ENCODE results near the gene TEAD2. TPM values are rescaled to one million over a fixed set of nuclear protein-coding genes. Genes with fewer than 3 reads are reported as not detected.
"Not testable (repeated sequence)": the region's sequence is repeated elsewhere in the genome, so short reads cannot be mapped to it uniquely, and the experiment has no call there.

TEAD2 gene
- total RNA-seq, 2 experiments from 2014 or later, result not detected

GRCh38 chr19:49335071-49335783 lies 27.0 kb downstream of the TEAD2 start, which contains the start of gene CD37:
Gene CD37, plus strand, starts transcription at chr19:49335406. Its CDS starts 135 bp downstream, at chr19:49335541.
- Mint-ChIP-seq H3K9me3 (ENCODE audit: insufficient read depth) (no peaks in the 10 kb centered on the region), H3K27me3 (ENCODE audit: low read depth) (no peaks in the 10 kb centered on the region), H3K36me3 (ENCODE audit: low read depth) (peaks cover 52% of the 10 kb centered on the region), H3K4me1 (ENCODE audit: low read depth) (peaks cover 79% of the 10 kb centered on the region), H3K27ac (peak within 1 kb of the TSS; percentile 98), H3K4me3 (peak within 1 kb of the TSS; percentile 97)
- ChIA-PET CTCF (interaction anchor here (1.2 to 2.5 kb wide), 5 partner anchors 34 to 221 kb away, joined by 3 to 9 read pairs (median 3); partner anchors contain the start of genes FLT3LG and LIN7B), POLR2A (interaction anchor here (0.6 to 1.8 kb wide), 5 partner anchors 9 to 846 kb away, joined by 3 to 6 read pairs (median 3); no protein-coding TSS in a partner anchor)
- ATAC-seq (peak; percentile 74), DNase-seq (peak; percentile 80)

GRCh38 chr19:49333811-49334288 lies 28.4 kb downstream of the TEAD2 start:
- POLR2A ChIA-PET, result interaction anchor here (0.6 to 1.8 kb wide), 5 partner anchors 10 to 112 kb away, joined by 3 to 6 read pairs (median 3); partner anchors contain the start of gene GFY

GRCh38 chr19:49333418-49333805 lies 28.8 kb downstream of the TEAD2 start:
- no peak for ATAC-seq
- no peak for DNase-seq
- peaks cover 51% of the 10 kb centered on the region for H3K36me3 Mint-ChIP-seq (ENCODE audit: low read depth)
- POLR2A ChIA-PET, result interaction anchor here (0.5 to 1.8 kb wide), 6 partner anchors 11 to 343 kb away, joined by 3 to 6 read pairs (median 3); partner anchors contain the start of gene GFY
- peak overlapping the region; percentile 94 for H3K27ac Mint-ChIP-seq
- H3K27me3 Mint-ChIP-seq (ENCODE audit: low read depth), result no peaks in the 10 kb centered on the region
- H3K4me1 Mint-ChIP-seq (ENCODE audit: low read depth), result peaks cover 74% of the 10 kb centered on the region
- H3K9me3 Mint-ChIP-seq (ENCODE audit: insufficient read depth), result no peaks in the 10 kb centered on the region
- H3K4me3 Mint-ChIP-seq, result peak overlapping the region; percentile 82
- CTCF ChIA-PET, result interaction anchor here (1.1 to 2.5 kb wide), 5 partner anchors 11 to 334 kb away, joined by 3 to 9 read pairs (median 3); no protein-coding TSS in a partner anchor

More at GRCh38 chr19:49333811-49334288, 28.4 kb downstream of the TEAD2 start:
- CTCF ChIA-PET, result interaction anchor here (1.1 to 2.5 kb wide), 5 partner anchors 11 to 334 kb away, joined by 3 to 9 read pairs (median 3); no protein-coding TSS in a partner anchor
- DNase-seq, result peak; percentile 80
- Mint-ChIP-seq H3K27me3 (ENCODE audit: low read depth) (no peaks in the 10 kb centered on the region), H3K9me3 (ENCODE audit: insufficient read depth) (no peaks in the 10 kb centered on the region), H3K36me3 (ENCODE audit: low read depth) (peaks cover 51% of the 10 kb centered on the region), H3K4me1 (ENCODE audit: low read depth) (peaks cover 76% of the 10 kb centered on the region), H3K4me3 (peak overlapping the region; percentile 82), H3K27ac (peak overlapping the region; percentile 94)
- ATAC-seq, result peak; percentile 73

GRCh38 chr19:49332691-49333417 lies 29.4 kb downstream of the TEAD2 start:
- Mint-ChIP-seq H3K4me1 (ENCODE audit: low read depth) (peaks cover 74% of the 10 kb centered on the region), H3K36me3 (ENCODE audit: low read depth) (peaks cover 51% of the 10 kb centered on the region), H3K27ac (peak overlapping the region; percentile 94), H3K4me3 (peak overlapping the region; percentile 82)
- ChIA-PET POLR2A (interaction anchor here (0.5 to 1.4 kb wide), 4 partner anchors 41 to 343 kb away, joined by 3 to 4 read pairs (median 3); partner anchors contain the start of gene GFY), CTCF (interaction anchor here (1.0 to 2.5 kb wide), 6 partner anchors 12 to 333 kb away, joined by 3 to 9 read pairs (median 3); no protein-coding TSS in a partner anchor)
- ATAC-seq; H3K27me3 Mint-ChIP-seq (ENCODE audit: low read depth); DNase-seq; H3K9me3 Mint-ChIP-seq (ENCODE audit: insufficient read depth): not testable (repeated sequence)

GRCh38 chr19:49331616-49332055 lies 30.6 kb downstream of the TEAD2 start:
- ChIA-PET POLR2A (interaction anchor here (1.1 kb wide), 1 partner anchor 40 kb away, joined by 3 read pairs; no protein-coding TSS in a partner anchor), CTCF (interaction anchor here (0.6 to 1.8 kb wide), 5 partner anchors 11 to 60 kb away, joined by 3 to 7 read pairs (median 4); no protein-coding TSS in a partner anchor)
- DNase-seq (peak; percentile 79), ATAC-seq (peak; percentile 73)
- Mint-ChIP-seq H3K27me3 (ENCODE audit: low read depth) (no peaks in the 10 kb centered on the region), H3K27ac (peak overlapping the region; percentile 18), H3K4me1 (ENCODE audit: low read depth) (peaks cover 67% of the 10 kb centered on the region), H3K9me3 (ENCODE audit: insufficient read depth) (no peaks in the 10 kb centered on the region), H3K4me3 (no peak overlapping the region), H3K36me3 (ENCODE audit: low read depth) (peaks cover 47% of the 10 kb centered on the region)

- H3K36me3 Mint-ChIP-seq (ENCODE audit: low read depth), result peaks cover 46% of the 10 kb centered on the region
- peaks cover 66% of the 10 kb centered on the region for H3K4me1 Mint-ChIP-seq (ENCODE audit: low read depth)
- POLR2A ChIA-PET; ATAC-seq; H3K4me3 Mint-ChIP-seq; H3K27me3 Mint-ChIP-seq (ENCODE audit: low read depth); DNase-seq; H3K9me3 Mint-ChIP-seq (ENCODE audit: insufficient read depth): not testable (repeated sequence)
- CTCF ChIA-PET, result interaction anchor here (0.6 to 1.8 kb wide), 4 partner anchors 10 to 60 kb away, joined by 4 to 7 read pairs (median 4); no protein-coding TSS in a partner anchor
- peak overlapping the region; percentile 18 for H3K27ac Mint-ChIP-seq
Measured at GRCh38 chr19:49331187-49331586, 31.0 kb downstream of the TEAD2 start.

- POLR2A ChIA-PET, result no interaction called here
- Mint-ChIP-seq H3K27ac (no peak overlapping the region), H3K9me3 (ENCODE audit: insufficient read depth) (no peaks in the 10 kb centered on the region), H3K4me1 (ENCODE audit: low read depth) (peaks cover 60% of the 10 kb centered on the region), H3K4me3 (no peak overlapping the region), H3K36me3 (ENCODE audit: low read depth) (peaks cover 49% of the 10 kb centered on the region), H3K27me3 (ENCODE audit: low read depth) (no peaks in the 10 kb centered on the region)
- no peak for DNase-seq
- CTCF ChIA-PET, result interaction anchor here (1.7 kb wide), 1 partner anchor 147 kb away, joined by 5 read pairs; no protein-coding TSS in a partner anchor
- ATAC-seq, result no peak
Measured at GRCh38 chr19:49328741-49329140, 33.5 kb downstream of the TEAD2 start.

- Mint-ChIP-seq H3K9me3 (ENCODE audit: insufficient read depth) (no peaks in the 10 kb centered on the region), H3K36me3 (ENCODE audit: low read depth) (peaks cover 45% of the 10 kb centered on the region), H3K4me1 (ENCODE audit: low read depth) (peaks cover 52% of the 10 kb centered on the region), H3K27me3 (ENCODE audit: low read depth) (no peaks in the 10 kb centered on the region), H3K4me3 (no peak overlapping the region), H3K27ac (no peak overlapping the region)
- ATAC-seq (peak; percentile 37), DNase-seq (peak; percentile 64)
- ChIA-PET CTCF (interaction anchor here (0.6 to 2.9 kb wide), 14 partner anchors 10 to 334 kb away, joined by 3 to 19 read pairs (median 3); partner anchors contain the start of gene RUVBL2), POLR2A (interaction anchor here (0.7 kb wide), 1 partner anchor 125 kb away, joined by 3 read pairs; the partner anchor contains the start of gene ALDH16A1)
Measured at GRCh38 chr19:49327878-49328544, 34.2 kb downstream of the TEAD2 start.

GRCh38 chr19:49326165-49326704 lies 36.0 kb downstream of the TEAD2 start:
- Mint-ChIP-seq H3K27ac (no peak overlapping the region), H3K36me3 (ENCODE audit: low read depth) (peaks cover 41% of the 10 kb centered on the region), H3K4me3 (no peak overlapping the region), H3K9me3 (ENCODE audit: insufficient read depth) (no peaks in the 10 kb centered on the region), H3K27me3 (ENCODE audit: low read depth) (no peaks in the 10 kb centered on the region), H3K4me1 (ENCODE audit: low read depth) (peaks cover 35% of the 10 kb centered on the region)
- DNase-seq (no peak), ATAC-seq (no peak)
- CTCF ChIA-PET, result interaction anchor here (0.7 to 2.9 kb wide), 5 partner anchors 11 to 101 kb away, joined by 3 to 19 read pairs (median 4); no protein-coding TSS in a partner anchor
- POLR2A ChIA-PET, result no interaction called here

- H3K4me1 Mint-ChIP-seq (ENCODE audit: low read depth), result peaks cover 31% of the 10 kb centered on the region
- CTCF ChIA-PET, result interaction anchor here (0.7 to 2.9 kb wide), 5 partner anchors 10 to 100 kb away, joined by 3 to 19 read pairs (median 4); no protein-coding TSS in a partner anchor
- POLR2A ChIA-PET, result not testable (repeated sequence)
Measured at GRCh38 chr19:49325756-49326155, 36.5 kb downstream of the TEAD2 start.

More at GRCh38 chr19:49325756-49326155, 36.5 kb downstream of the TEAD2 start:
- not testable (repeated sequence) for H3K9me3 Mint-ChIP-seq (ENCODE audit: insufficient read depth); H3K4me3 Mint-ChIP-seq; ATAC-seq; H3K27me3 Mint-ChIP-seq (ENCODE audit: low read depth); DNase-seq; H3K27ac Mint-ChIP-seq
- H3K36me3 Mint-ChIP-seq (ENCODE audit: low read depth), result peaks cover 42% of the 10 kb centered on the region
